Measurements from ENCODE around the gene LMO7. TPM values are rescaled to one million over a fixed set of nuclear protein-coding genes. Genes with fewer than 3 reads are reported as not detected.

Gene LMO7
- total and polyA plus RNA-seq, 2 of the 4 experiments (the other 2 are of a cell fraction): 266 to 367 TPM

GRCh38 chr13:75860935-75861334 is 224.8 kb downstream of the LMO7 start:
- peaks cover 2 to 34% of the 10 kb centered on the region in 2 experiments; a peak in 3 of 4 replicates for H3K79me1 ChIP-seq (ENCODE audit: low read depth in 1 of 2, low read length in 2 of 2)
- H2BK5ac ChIP-seq (ENCODE audit: low read depth, low read length, poor library complexity, severe bottlenecking): peak overlapping the region; percentile 55
- dilution Hi-C loops (cut with HindIII; ENCODE audit: low sequenced_read_pairs, unreplicated experiment): no loop called here
- H2AK5ac ChIP-seq (ENCODE audit: low read depth, low read length): no peak overlapping the region
- WGBS, 2 experiments (ENCODE audit: extremely low coverage in 2 of 2, insufficient read length in 1 of 2): 100% methylated on average over 5 of the region's 6 CpGs; no CpG with 5 or more reads in 1 of the 2 experiments
- CTCF ChIA-PET: no interaction called here
- ATAC-seq (ENCODE audit: low read depth): no peak
- H3K9me3 ChIP-seq (ENCODE audit: control insufficient read depth, insufficient read depth, low read length): no peaks in the 10 kb centered on the region
- no peaks in the 10 kb centered on the region for H3K27me3 ChIP-seq (ENCODE audit: control insufficient read depth, insufficient read depth, low read length)
- DNase-seq: peak; percentile 30
- peak overlapping the region; percentile 7; the same call in 1 of the 2 replicates for H3K18ac ChIP-seq (ENCODE audit: low read depth, low read length)
- peaks cover 23% of the 10 kb centered on the region for H3K9me1 ChIP-seq (ENCODE audit: insufficient read depth, low read length)
- no peak overlapping the region for H4K91ac ChIP-seq (ENCODE audit: insufficient read depth, low read depth, low read length)
- peaks cover 20% of the 10 kb centered on the region for H3K36me3 ChIP-seq (ENCODE audit: control insufficient read depth, insufficient read depth, low read length)
- H4K8ac ChIP-seq (ENCODE audit: low read depth in 2 of 2, low read length in 2 of 2): peak overlapping the region in 1 of 2 experiments; percentile 22; a peak in 2 of 4 replicates
- H2BK20ac ChIP-seq (ENCODE audit: low read depth, low read length): no peak overlapping the region
- TF ChIP-seq CEBPB (IDR thresholded peaks at IDR 0.05; ENCODE audit: low read depth, low read length) (peak; percentile 74), MAFK (IDR thresholded peaks at IDR 0.05; ENCODE audit: low read depth, low read length) (no peak)
- no peak overlapping the region for H2BK120ac ChIP-seq (ENCODE audit: low read depth, low read length)
- H3K4me2 ChIP-seq (ENCODE audit: low read depth, low read length): no peak overlapping the region
- H3K27ac ChIP-seq (ENCODE audit: insufficient read depth, low read length): no peak overlapping the region
- POLR2A ChIA-PET (ENCODE audit: unreplicated experiment): no interaction called here
- H3K56ac ChIP-seq (ENCODE audit: extremely low read depth, insufficient read depth, low read length): no peak overlapping the region
- no peak overlapping the region for H2AFZ ChIP-seq (replicated peaks; ENCODE audit: low read length, poor library complexity)
- 0 out of 2 replicates have a peak overlapping the region, but pooled peaks have one; percentile 21 for H3K14ac ChIP-seq (replicated peaks; ENCODE audit: low read depth, low read length)
- in situ Hi-C loops (cut with MboI; ENCODE audit: low sequenced_read_pairs): no loop called here
- no peak overlapping the region for H2BK15ac ChIP-seq (ENCODE audit: low read depth, low read length)
- intact Hi-C loops (cut with micrococcal nuclease): no loop called here
- peaks cover 21% of the 10 kb centered on the region; the same call in 1 of the 2 replicates for H4K20me1 ChIP-seq (ENCODE audit: insufficient read depth, low read length)
- no peak overlapping the region for H3K4me3 ChIP-seq (ENCODE audit: insufficient read depth, low read depth, low read length)
- BruUV-seq (replicated peaks): no TSS peak
- peaks cover 19% of the 10 kb centered on the region for H3K4me1 ChIP-seq (ENCODE audit: control insufficient read depth, insufficient read depth, low read length)
- H2AK9ac ChIP-seq (replicated peaks; ENCODE audit: low read depth, low read length, poor library complexity): no peak overlapping the region
- 0 out of 2 replicates have a peak overlapping the region, but pooled peaks have one; percentile 9 for H3K4ac ChIP-seq (ENCODE audit: low read depth, low read length)
- H3K23ac ChIP-seq (ENCODE audit: low read depth, low read length): no peak overlapping the region
- no peak overlapping the region for H3K9ac ChIP-seq (ENCODE audit: low read depth, low read length)
- H4K5ac ChIP-seq (ENCODE audit: low read depth, low read length): no peak overlapping the region
